A549 (cell line): ENCODE measurements around the gene LRIG1. TPM values are rescaled to one million over a fixed set of nuclear protein-coding genes. Genes with fewer than 3 reads are reported as not detected.

ENCODE experiments used
- ATAC-seq, 2 experiments: fragments of 200-7000 bp in 1 of 2; fragments of >200 bp in 1 of 2; cut with Nextera tagmentation in 1 of 2; cut with Tn5 transposase in 1 of 2; 3 replicates each; pipeline versions ENCODE4 v1.8.0 to v1.9.1; 2018 to 2020; ENCODE audit warnings: mild to moderate bottlenecking in 1 of 2, moderate library complexity in 1 of 2
- CTCF ChIA-PET: fragments of 300-600 bp; sonication (Branson Sonifier 250); formaldehyde crosslinking; extraction: SDS; loops from one replicate; lab custom pipeline; 2021; ENCODE audit warnings: antibody characterized with exemption, inconsistent platforms; lab: Yijun Ruan, JAX
- POLR2A ChIA-PET: fragments of 350-600 bp; formaldehyde crosslinking; extraction: SDS; loops from one replicate; lab custom pipeline; 2021; ENCODE audit warnings: antibody characterized with exemption, inconsistent platforms; lab: Yijun Ruan, JAX
- DNase-seq, 2 experiments: peaks; one replicate each; pipeline versions ENCODE4 v3.0.0 to v3.0.0-alpha.2; 2011 to 2016; ENCODE audit warnings: low read depth in 1 of 2, low spot score in 1 of 2
- FAIRE-seq: peaks from 2 replicates; lab custom pipeline; 2011; peaks lifted over from hg19 to GRCh38; lab: Jason Lieb, UNC
- H3K27ac ChIP-seq, 2 experiments: fragments of >200 bp; sonication (Bioruptor Twin); formaldehyde crosslinking; 3 replicates each; pipeline ENCODE4 v1.5.1; 2016 to 2017
- H3K4me1 ChIP-seq: fragments of >200 bp; sonication (Bioruptor Twin); formaldehyde crosslinking; 3 replicates; pipeline ENCODE4 v1.6.1; 2016
- H3K4me2 ChIP-seq: fragments of >200 bp; sonication (Bioruptor Twin); formaldehyde crosslinking; 3 replicates; pipeline ENCODE4 v1.6.1; 2016
- H3K4me3 ChIP-seq: fragments of >200 bp; sonication (Bioruptor Twin); formaldehyde crosslinking; 3 replicates; pipeline ENCODE4 v1.5.1; 2016
- H3K9me3 ChIP-seq: fragments of >200 bp; sonication (Bioruptor Twin); formaldehyde crosslinking; 3 replicates; pipeline ENCODE4 v1.6.1; 2016
- CBX2 ChIP-seq: fragments of 200-600 bp; sonication (generic); IDR thresholded peaks from 2 replicates; pipeline ENCODE4 v1.6.1; 2016; ENCODE audit warnings: low read depth, mild to moderate bottlenecking, borderline replicate concordance
- CEBPB ChIP-seq, 2 experiments: fragments of >200 bp in 1 of 2; sonication (Bioruptor Twin) in 1 of 2; formaldehyde crosslinking in 1 of 2; IDR thresholded peaks; 2 replicates each; pipeline ENCODE4 v1.6.1; 2012 to 2016
- CHD2 ChIP-seq: fragments of 150-350 bp; IDR thresholded peaks from 2 replicates; pipeline ENCODE4 v1.6.1; 2014; ENCODE audit warnings: low read length; ENCODE audit not compliant: partially characterized antibody
- CHD4 ChIP-seq: fragments of 200-600 bp; sonication (generic); IDR thresholded peaks from 2 replicates; pipeline ENCODE4 v1.6.1; 2016; ENCODE audit warnings: antibody characterized with exemption, mild to moderate bottlenecking, borderline replicate concordance
- ELK1 ChIP-seq: fragments of 150-350 bp; IDR thresholded peaks from 2 replicates; pipeline ENCODE4 v1.6.1; 2014; ENCODE audit warnings: low read depth, mild to moderate bottlenecking, low read length
- FOSL2 ChIP-seq, 2 experiments: fragments of 450-650 bp in 1 of 2; fragments of >200 bp in 1 of 2; sonication (Bioruptor Twin) in 1 of 2; formaldehyde crosslinking; IDR thresholded peaks; 2 replicates each; pipeline versions ENCODE4 v1.5.0 to v1.6.1; 2016 to 2020; ENCODE audit warnings: mild to moderate bottlenecking in 1 of 2, moderate library complexity in 1 of 2
- FOXS1 ChIP-seq: fragments of 250-450 bp; sonication (Bioruptor Pico); IDR thresholded peaks from 2 replicates; pipeline ENCODE4 v1.5.0; 2020; ENCODE audit warnings: mild to moderate bottlenecking, moderate library complexity
- HEYL ChIP-seq: fragments of 250-450 bp; sonication (Bioruptor Pico); IDR thresholded peaks from 2 replicates; pipeline ENCODE4 v1.8.0; 2021; ENCODE audit warnings: mild to moderate bottlenecking, moderate library complexity
- KDM1A ChIP-seq: fragments of 200-600 bp; sonication (generic); IDR thresholded peaks from 2 replicates; pipeline ENCODE4 v1.6.1; 2016; ENCODE audit warnings: low read depth, mild to moderate bottlenecking
- KDM5A ChIP-seq: fragments of 200-600 bp; sonication (generic); IDR thresholded peaks from 2 replicates; pipeline ENCODE4 v1.6.1; 2016; ENCODE audit warnings: antibody characterized with exemption, mild to moderate bottlenecking
- MAX ChIP-seq: IDR thresholded peaks from 2 replicates; pipeline ENCODE4 v1.6.1; 2012
- MYC ChIP-seq: IDR thresholded peaks from 2 replicates; pipeline ENCODE4 v1.6.1; 2012; ENCODE audit warnings: mild to moderate bottlenecking, inconsistent platforms, low read length, improper control_type of control experiment, borderline replicate concordance
- NPAS2 ChIP-seq: fragments of 250-450 bp; sonication (Bioruptor Pico); IDR thresholded peaks from 2 replicates; pipeline ENCODE4 v1.8.0; 2022; ENCODE audit warnings: mild to moderate bottlenecking, moderate library complexity, borderline replicate concordance
- RCOR1 ChIP-seq: fragments of 150-350 bp; IDR thresholded peaks from 2 replicates; pipeline ENCODE4 v1.6.1; 2014; ENCODE audit warnings: antibody characterized with exemption, low read length, low read depth
- SMC3 ChIP-seq: fragments of >200 bp; sonication (Bioruptor Twin); formaldehyde crosslinking; IDR thresholded peaks from 3 replicates; pipeline ENCODE4 v1.6.1; 2018; ENCODE audit warnings: inconsistent platforms
- TFCP2L1 ChIP-seq: fragments of 250-450 bp; sonication (Bioruptor Pico); IDR thresholded peaks from 2 replicates; pipeline ENCODE4 v1.5.0; 2021; ENCODE audit warnings: mild to moderate bottlenecking
- TP53 ChIP-seq: fragments of 250-450 bp; sonication (Bioruptor Pico); IDR thresholded peaks from 2 replicates; pipeline ENCODE4 v1.5.0; 2021; ENCODE audit warnings: mild to moderate bottlenecking, moderate library complexity
- ZFP36 ChIP-seq: fragments of 450-650 bp; IDR thresholded peaks from 2 replicates; pipeline ENCODE4 v1.6.1; 2014; ENCODE audit warnings: borderline replicate concordance; ENCODE audit not compliant: partially characterized antibody
- WGBS: methylation state at CpG from one replicate; pipeline ENCODE4 v1.1.6; 2017; ENCODE audit errors: missing lambda C conversion rate; 5-methylcytosine and 5-hydroxymethylcytosine counted together
- polyA plus RNA-seq, 4 experiments: library from polyadenylated mRNA; depleted of rRNA in 3 of 4; stranded (reverse); fragments of >200 nt; fragmentation: RNase III in 1 of 4; extraction: RNeasy Plus Mini Kit Qiagen cat#74134 plus additional on column Dnase treatment in 1 of 4; gene quantifications; 2 replicates in 3 of 4; 3 replicates in 1 of 4; pipeline ENCODE4 v1.2.3, GENCODE V29; 2011 to 2017
- TF ChIP-seq, protein P1 (sequence below): fragments of >200 bp; sonication (Bioruptor Twin); formaldehyde crosslinking; IDR thresholded peaks from 3 replicates; pipeline ENCODE4 v1.6.1; 2016
- TF ChIP-seq, protein P2 (sequence below): IDR thresholded peaks from 2 replicates; pipeline ENCODE4 v1.6.1; 2012; ENCODE audit warnings: low read depth, borderline replicate concordance
- TF ChIP-seq, protein P3 (sequence below): fragments of 200-600 bp; sonication (generic); IDR thresholded peaks from 2 replicates; pipeline ENCODE4 v1.6.1; 2016; ENCODE audit warnings: antibody characterized with exemption, mild to moderate bottlenecking, moderate library complexity

LRIG1 gene
- polyA plus RNA-seq, 2 of the 4 experiments (the other 2 are of a cell fraction): 1.8 to 6.2 TPM

DNA sequence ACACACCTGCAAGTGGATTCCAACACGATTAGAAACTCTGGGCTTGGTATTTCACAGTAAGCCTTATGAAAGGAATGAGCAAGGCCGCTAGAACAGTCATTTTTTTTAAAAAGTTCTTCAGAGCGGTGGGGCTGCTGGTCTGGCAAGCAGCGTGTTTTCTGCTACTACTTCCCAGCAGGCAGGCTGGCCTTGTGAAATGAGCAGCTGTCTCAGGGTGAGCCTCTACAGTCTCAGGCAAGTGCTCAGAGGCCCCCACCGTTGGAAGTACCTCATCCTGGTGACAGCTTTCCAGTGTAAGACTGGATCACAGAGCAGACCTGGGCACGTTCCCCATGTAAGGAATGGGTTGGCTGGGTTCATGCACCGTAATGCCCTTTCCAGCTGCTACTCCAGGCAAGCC is 119.2 kb downstream of the LRIG1 start (continued):
- no peak for TF ChIP-seq CHD2
- TF ChIP-seq, protein P1, sequence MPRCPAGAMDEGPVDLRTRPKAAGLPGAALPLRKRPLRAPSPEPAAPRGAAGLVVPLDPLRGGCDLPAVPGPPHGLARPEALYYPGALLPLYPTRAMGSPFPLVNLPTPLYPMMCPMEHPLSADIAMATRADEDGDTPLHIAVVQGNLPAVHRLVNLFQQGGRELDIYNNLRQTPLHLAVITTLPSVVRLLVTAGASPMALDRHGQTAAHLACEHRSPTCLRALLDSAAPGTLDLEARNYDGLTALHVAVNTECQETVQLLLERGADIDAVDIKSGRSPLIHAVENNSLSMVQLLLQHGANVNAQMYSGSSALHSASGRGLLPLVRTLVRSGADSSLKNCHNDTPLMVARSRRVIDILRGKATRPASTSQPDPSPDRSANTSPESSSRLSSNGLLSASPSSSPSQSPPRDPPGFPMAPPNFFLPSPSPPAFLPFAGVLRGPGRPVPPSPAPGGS: no peak
- TF ChIP-seq, protein P2, sequence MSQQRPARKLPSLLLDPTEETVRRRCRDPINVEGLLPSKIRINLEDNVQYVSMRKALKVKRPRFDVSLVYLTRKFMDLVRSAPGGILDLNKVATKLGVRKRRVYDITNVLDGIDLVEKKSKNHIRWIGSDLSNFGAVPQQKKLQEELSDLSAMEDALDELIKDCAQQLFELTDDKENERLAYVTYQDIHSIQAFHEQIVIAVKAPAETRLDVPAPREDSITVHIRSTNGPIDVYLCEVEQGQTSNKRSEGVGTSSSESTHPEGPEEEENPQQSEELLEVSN: no peak
- TF ChIP-seq, all 56 proteins: peak for 0

GRCh38 chr3:66380200-66380932 is 120.5 kb downstream of the LRIG1 start:
- WGBS: 91% methylated on average over 20 of the region's 26 CpGs
- no peak overlapping the region for H3K4me2 ChIP-seq
- H3K9me3 ChIP-seq: no peaks in the 10 kb centered on the region
- CTCF ChIA-PET: no interaction called here
- no peak for DNase-seq
- H3K27ac ChIP-seq: no peak overlapping the region
- FAIRE-seq: no peak
- no peak overlapping the region for H3K4me3 ChIP-seq
- TF ChIP-seq ZFP36: no peak
- TF ChIP-seq, protein P3, sequence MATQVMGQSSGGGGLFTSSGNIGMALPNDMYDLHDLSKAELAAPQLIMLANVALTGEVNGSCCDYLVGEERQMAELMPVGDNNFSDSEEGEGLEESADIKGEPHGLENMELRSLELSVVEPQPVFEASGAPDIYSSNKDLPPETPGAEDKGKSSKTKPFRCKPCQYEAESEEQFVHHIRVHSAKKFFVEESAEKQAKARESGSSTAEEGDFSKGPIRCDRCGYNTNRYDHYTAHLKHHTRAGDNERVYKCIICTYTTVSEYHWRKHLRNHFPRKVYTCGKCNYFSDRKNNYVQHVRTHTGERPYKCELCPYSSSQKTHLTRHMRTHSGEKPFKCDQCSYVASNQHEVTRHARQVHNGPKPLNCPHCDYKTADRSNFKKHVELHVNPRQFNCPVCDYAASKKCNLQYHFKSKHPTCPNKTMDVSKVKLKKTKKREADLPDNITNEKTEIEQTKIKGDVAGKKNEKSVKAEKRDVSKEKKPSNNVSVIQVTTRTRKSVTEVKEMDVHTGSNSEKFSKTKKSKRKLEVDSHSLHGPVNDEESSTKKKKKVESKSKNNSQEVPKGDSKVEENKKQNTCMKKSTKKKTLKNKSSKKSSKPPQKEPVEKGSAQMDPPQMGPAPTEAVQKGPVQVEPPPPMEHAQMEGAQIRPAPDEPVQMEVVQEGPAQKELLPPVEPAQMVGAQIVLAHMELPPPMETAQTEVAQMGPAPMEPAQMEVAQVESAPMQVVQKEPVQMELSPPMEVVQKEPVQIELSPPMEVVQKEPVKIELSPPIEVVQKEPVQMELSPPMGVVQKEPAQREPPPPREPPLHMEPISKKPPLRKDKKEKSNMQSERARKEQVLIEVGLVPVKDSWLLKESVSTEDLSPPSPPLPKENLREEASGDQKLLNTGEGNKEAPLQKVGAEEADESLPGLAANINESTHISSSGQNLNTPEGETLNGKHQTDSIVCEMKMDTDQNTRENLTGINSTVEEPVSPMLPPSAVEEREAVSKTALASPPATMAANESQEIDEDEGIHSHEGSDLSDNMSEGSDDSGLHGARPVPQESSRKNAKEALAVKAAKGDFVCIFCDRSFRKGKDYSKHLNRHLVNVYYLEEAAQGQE: no peak
- TF ChIP-seq CBX2: no peak
- TF ChIP-seq TFCP2L1 (CRISPR knock-in tag): no peak
- no peak for TF ChIP-seq NPAS2 (CRISPR knock-in tag)
- TF ChIP-seq CHD2: no peak
- peaks cover 11% of the 10 kb centered on the region for H3K4me1 ChIP-seq
- POLR2A ChIA-PET: no interaction called here
- no peak for ATAC-seq

GRCh38 chr3:66379565-66379964 is 121.3 kb downstream of the LRIG1 start:
- 91% methylated on average over 9 of the region's 9 CpGs for WGBS
- H3K4me3 ChIP-seq: no peak overlapping the region
- ATAC-seq (no peak), FAIRE-seq (no peak), DNase-seq (no peak)
- H3K4me1 ChIP-seq: peaks cover 11% of the 10 kb centered on the region
- TF ChIP-seq CEBPB (IDR thresholded peaks at IDR 0.05) (no peak), FOXS1 (CRISPR knock-in tag) (no peak), KDM5A (no peak), HEYL (no peak), MYC (no peak), KDM1A (no peak), SMC3 (no peak), FOSL2 (IDR thresholded peaks at IDR 0.05) (no peak), FOSL2 (CRISPR knock-in tag; IDR thresholded peaks at IDR 0.05) (no peak), MAX (no peak), CBX2 (no peak), TP53 (CRISPR knock-in tag) (no peak), ELK1 (no peak), CHD4 (no peak), RCOR1 (no peak)
- TF ChIP-seq, protein P3: no peak
- ChIA-PET POLR2A (no interaction called here), CTCF (no interaction called here)
- no peak overlapping the region for H3K27ac ChIP-seq
- H3K9me3 ChIP-seq: no peaks in the 10 kb centered on the region
- H3K4me2 ChIP-seq: no peak overlapping the region
